HUES6 (cell line): ENCODE data around the gene CDX1.

Experiments used
- H3K27ac ChIP-seq: 2 replicates; pipeline ENCODE4 v1.7.0; 2013; ENCODE audit warnings: low read depth, mild to moderate bottlenecking, low read length, inconsistent platforms
- H3K27me3 ChIP-seq: 2 replicates; pipeline ENCODE4 v1.6.1; 2013; ENCODE audit warnings: low read length; ENCODE audit not compliant: control insufficient read depth, insufficient read depth
- H3K36me3 ChIP-seq: 2 replicates; pipeline ENCODE4 v1.6.1; 2013; ENCODE audit warnings: low read length; ENCODE audit not compliant: control insufficient read depth, insufficient read depth
- H3K4me1 ChIP-seq: 2 replicates; pipeline ENCODE4 v1.6.1; 2013; ENCODE audit warnings: low read length; ENCODE audit not compliant: control insufficient read depth, insufficient read depth
- H3K4me3 ChIP-seq: 2 replicates; pipeline ENCODE4 v1.5.1; 2013; ENCODE audit warnings: low read depth, low read length
- H3K9ac ChIP-seq: one replicate; pipeline ENCODE4 v1.6.1; 2013; ENCODE audit warnings: mild to moderate bottlenecking, low read length
- H3K9me3 ChIP-seq: 2 replicates; pipeline ENCODE4 v1.6.1; 2013; ENCODE audit warnings: low read depth, low read length; ENCODE audit not compliant: control insufficient read depth, insufficient read depth

Gene CDX1

GRCh38 chr5:150211156-150212030 lies 44.8 kb downstream of the CDX1 start:
- H3K9ac ChIP-seq = peak overlapping the region; percentile 37
- 0 out of 2 replicates have a peak, but pooled peaks cover 2% of the 10 kb centered on the region for H3K27me3 ChIP-seq
- peaks cover 43% of the 10 kb centered on the region for H3K4me1 ChIP-seq
- H3K9me3 ChIP-seq = no peaks in the 10 kb centered on the region
- H3K36me3 ChIP-seq = no peaks in the 10 kb centered on the region
- 0 out of 2 replicates have a peak overlapping the region, but pooled peaks have one; percentile 12 for H3K4me3 ChIP-seq
- no peak overlapping the region for H3K27ac ChIP-seq

DNA sequence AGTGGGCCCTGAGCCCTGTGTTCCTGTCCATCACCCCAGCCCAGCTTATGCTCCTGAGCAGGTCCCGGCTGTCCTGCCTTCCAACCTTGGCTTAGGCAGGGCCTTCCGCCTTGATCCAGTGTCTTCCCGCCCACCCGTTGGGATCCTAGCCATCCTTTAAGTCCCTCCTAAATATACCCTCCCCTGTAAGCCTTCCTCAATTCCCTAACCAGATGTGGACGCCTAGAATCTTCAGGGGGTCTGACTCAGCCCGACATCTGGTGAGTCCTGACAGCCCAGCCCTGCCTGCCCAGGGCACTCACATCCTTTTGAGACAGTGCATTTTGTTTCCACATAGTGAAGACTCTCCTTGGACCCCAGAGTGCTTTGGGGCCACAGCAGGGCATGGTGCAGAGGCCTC lies 47.0 kb downstream of the CDX1 start:
- Histone ChIP-seq H3K36me3 (no peaks in the 10 kb centered on the region), H3K4me3 (no peak overlapping the region), H3K27ac (no peak overlapping the region), H3K9me3 (no peaks in the 10 kb centered on the region), H3K4me1 (peaks cover 40% of the 10 kb centered on the region), H3K27me3 (peaks cover 17% of the 10 kb centered on the region), H3K9ac (no peak overlapping the region)

DNA sequence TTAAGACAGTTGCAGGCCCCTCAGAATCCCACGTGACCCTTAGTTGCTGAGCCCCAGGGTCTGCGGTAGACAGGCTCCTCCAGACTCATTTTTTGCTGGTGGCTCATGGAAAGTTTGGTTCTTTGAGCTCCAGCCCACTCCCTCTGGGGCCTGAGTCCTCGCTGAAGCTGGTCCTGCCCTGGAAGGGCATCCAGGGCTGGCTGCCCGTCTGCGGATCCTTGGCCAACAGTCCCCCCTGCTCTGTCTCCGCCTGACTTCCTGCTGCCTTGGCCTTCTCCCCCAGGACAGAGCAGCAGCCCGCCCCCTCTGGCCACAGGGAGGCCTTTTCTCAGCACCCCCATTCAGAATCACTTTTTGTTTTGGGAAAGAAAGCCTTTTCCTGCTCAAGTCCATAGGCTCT lies 47.7 kb downstream of the CDX1 start:
- Histone ChIP-seq H3K9me3 (no peaks in the 10 kb centered on the region), H3K27ac (no peak overlapping the region)

GRCh38 chr5:150215979-150216944 lies 49.7 kb downstream of the CDX1 start:
- H3K9me3 ChIP-seq = no peaks in the 10 kb centered on the region
- peaks cover 17% of the 10 kb centered on the region for H3K27me3 ChIP-seq
- no peak overlapping the region for H3K9ac ChIP-seq
- H3K4me3 ChIP-seq = no peak overlapping the region
- no peak overlapping the region for H3K27ac ChIP-seq
- peaks cover 19% of the 10 kb centered on the region for H3K4me1 ChIP-seq
- H3K36me3 ChIP-seq = no peaks in the 10 kb centered on the region

More for the DNA sequence above, 47.7 kb downstream of the CDX1 start:
- Histone ChIP-seq H3K4me3 (no peak overlapping the region), H3K9ac (no peak overlapping the region), H3K36me3 (no peaks in the 10 kb centered on the region), H3K27me3 (peaks cover 17% of the 10 kb centered on the region), H3K4me1 (peaks cover 33% of the 10 kb centered on the region)

DNA sequence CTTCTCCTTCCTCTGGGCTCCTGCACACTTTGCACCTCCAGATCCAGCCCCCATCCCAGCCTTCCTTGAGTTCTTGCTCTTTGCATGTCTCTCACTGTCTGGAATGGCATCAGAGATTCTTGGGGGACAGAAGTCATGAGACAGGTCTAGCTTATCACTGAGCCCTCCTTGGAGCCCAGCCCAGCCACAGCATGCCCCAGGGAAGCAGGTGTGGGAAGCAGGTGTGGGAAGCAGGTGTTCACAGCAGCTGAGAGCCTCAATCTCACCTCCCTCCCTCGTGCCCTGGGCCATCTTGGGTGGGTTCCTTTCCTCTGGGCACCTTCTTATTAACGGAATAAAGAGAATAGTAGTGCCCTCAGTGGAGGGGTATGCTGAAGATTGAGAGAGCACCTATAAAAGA lies 50.5 kb downstream of the CDX1 start:
- no peak overlapping the region for H3K4me3 ChIP-seq
- H3K27ac ChIP-seq = no peak overlapping the region
- H3K36me3 ChIP-seq = no peaks in the 10 kb centered on the region
- no peaks in the 10 kb centered on the region for H3K9me3 ChIP-seq
- H3K9ac ChIP-seq = no peak overlapping the region
- H3K4me1 ChIP-seq = peaks cover 11% of the 10 kb centered on the region
- peaks cover 17% of the 10 kb centered on the region for H3K27me3 ChIP-seq

DNA sequence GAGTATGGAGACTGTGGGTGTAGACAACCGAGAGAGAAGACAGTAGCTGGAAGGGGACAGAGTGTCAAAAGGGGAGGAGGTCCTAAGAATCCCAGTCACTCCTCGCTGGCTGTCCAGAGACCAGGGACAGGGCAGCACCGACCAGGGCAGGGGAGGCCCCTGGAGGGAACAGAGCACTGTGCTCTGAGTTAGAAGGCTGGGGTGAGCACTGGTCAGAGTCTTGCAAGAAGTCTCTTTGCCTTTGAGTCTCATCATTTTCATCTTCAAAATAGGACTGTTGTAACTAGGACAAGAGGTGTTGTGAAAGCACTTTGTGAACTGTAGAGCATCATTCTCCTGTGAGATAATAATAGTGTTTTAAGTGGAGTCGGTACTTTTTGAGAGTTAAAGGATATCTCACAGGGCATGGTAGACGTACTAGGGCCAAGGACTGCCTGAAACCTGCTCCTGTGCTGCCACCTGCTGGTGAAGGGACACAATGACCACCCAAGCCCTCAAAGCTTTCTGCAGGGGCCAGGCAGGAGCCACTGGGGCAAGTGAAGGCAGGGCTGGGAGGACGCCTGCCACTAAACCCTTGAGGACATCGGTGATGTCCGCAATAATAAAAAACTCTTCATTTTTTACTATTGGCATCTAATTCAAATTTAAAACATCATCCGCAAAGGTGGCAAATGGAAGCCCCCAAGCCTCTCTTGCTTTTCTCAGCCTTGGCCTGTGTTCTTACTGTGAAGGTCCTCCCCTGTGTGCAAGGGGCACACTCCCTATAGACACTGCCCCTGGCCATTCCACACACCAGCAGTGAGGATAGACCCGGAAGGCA lies 51.5 kb downstream of the CDX1 start:
- Histone ChIP-seq H3K9ac (no peak overlapping the region), H3K36me3 (no peaks in the 10 kb centered on the region), H3K9me3 (no peaks in the 10 kb centered on the region), H3K27ac (no peak overlapping the region), H3K27me3 (peaks cover 15% of the 10 kb centered on the region), H3K4me1 (peaks cover 8% of the 10 kb centered on the region; the same call in 1 of the 2 replicates), H3K4me3 (no peak overlapping the region)

DNA sequence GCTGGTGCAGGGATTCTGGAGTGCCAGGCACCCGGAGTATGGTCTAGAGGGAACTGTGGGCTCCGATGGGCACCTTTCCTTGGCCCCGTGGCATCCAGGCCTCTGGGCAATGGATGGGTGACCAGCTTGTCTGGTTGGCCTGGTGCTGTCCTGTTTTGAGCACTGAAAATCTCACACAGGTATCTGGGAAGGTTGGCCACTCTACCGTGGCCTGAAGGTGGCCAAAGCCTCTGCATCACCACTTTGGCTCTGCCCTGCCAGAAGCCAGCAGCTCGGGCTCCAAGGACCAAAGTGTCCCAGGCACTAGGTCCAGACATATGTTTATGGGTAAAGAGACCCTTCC lies 52.1 kb downstream of the CDX1 start:
- H3K27ac ChIP-seq = no peak overlapping the region
- no peak overlapping the region for H3K9ac ChIP-seq
- H3K4me3 ChIP-seq = no peak overlapping the region
- no peaks in the 10 kb centered on the region for H3K36me3 ChIP-seq
- no peaks in the 10 kb centered on the region for H3K9me3 ChIP-seq
- peaks cover 15% of the 10 kb centered on the region for H3K27me3 ChIP-seq
- peaks cover 4% of the 10 kb centered on the region; the same call in 1 of the 2 replicates for H3K4me1 ChIP-seq

GRCh38 chr5:150219142-150219541 lies 52.6 kb downstream of the CDX1 start:
- Histone ChIP-seq H3K9me3 (no peaks in the 10 kb centered on the region), H3K9ac (no peak overlapping the region), H3K4me1 (peaks cover 4% of the 10 kb centered on the region; the same call in 1 of the 2 replicates), H3K36me3 (no peaks in the 10 kb centered on the region), H3K4me3 (no peak overlapping the region), H3K27me3 (peaks cover 15% of the 10 kb centered on the region), H3K27ac (no peak overlapping the region)

GRCh38 chr5:150219861-150220260 lies 53.3 kb downstream of the CDX1 start:
- H3K9me3 ChIP-seq = no peaks in the 10 kb centered on the region
- H3K36me3 ChIP-seq = no peaks in the 10 kb centered on the region
- no peak overlapping the region for H3K9ac ChIP-seq
- H3K4me1 ChIP-seq = peaks cover 4% of the 10 kb centered on the region; the same call in 1 of the 2 replicates
- H3K27me3 ChIP-seq = peaks cover 15% of the 10 kb centered on the region
- no peak overlapping the region for H3K4me3 ChIP-seq
- no peak overlapping the region for H3K27ac ChIP-seq

GRCh38 chr5:150221471-150221870 lies 54.9 kb downstream of the CDX1 start:
- peaks cover 4% of the 10 kb centered on the region; the same call in 1 of the 2 replicates for H3K4me1 ChIP-seq
- no peaks in the 10 kb centered on the region for H3K36me3 ChIP-seq
- no peaks in the 10 kb centered on the region for H3K9me3 ChIP-seq
- no peak overlapping the region for H3K27ac ChIP-seq
- no peak overlapping the region for H3K9ac ChIP-seq
- H3K27me3 ChIP-seq = peaks cover 15% of the 10 kb centered on the region
- H3K4me3 ChIP-seq = no peak overlapping the region
